ENCODE data around the gene RAB11FIP4. TPM values are rescaled to one million over a fixed set of nuclear protein-coding genes. Genes with fewer than 3 reads are reported as not detected.

RAB11FIP4 gene
- total RNA-seq, 1 donor from 2014 or later, result 0.99 TPM

DNA sequence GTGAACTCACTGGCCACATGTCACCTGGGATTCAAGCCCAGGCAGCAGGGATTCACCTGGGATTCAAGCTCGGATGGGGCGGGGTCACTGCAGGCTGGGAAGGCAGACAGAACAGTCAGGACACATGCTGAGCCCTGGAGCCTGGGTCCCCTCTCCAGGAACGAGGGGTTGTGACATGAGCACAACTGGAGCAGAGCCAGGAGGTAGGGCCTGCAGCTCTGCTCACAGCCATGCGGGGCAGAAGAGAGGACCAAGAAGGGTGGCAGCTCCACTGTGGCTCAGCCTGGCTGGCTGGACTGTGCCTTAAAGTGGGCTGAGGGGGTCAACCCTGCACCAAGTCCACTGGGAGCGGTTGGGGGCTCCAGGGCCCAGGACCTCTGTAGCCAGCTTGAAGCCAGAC lies 150.1 kb downstream of the RAB11FIP4 start:
- TF ChIP-seq CTCF (IDR thresholded peaks at IDR 0.05), result no peak
- no peaks in the 10 kb centered on the region for H3K36me3 Mint-ChIP-seq (ENCODE audit: unreplicated experiment)
- no peak for DNase-seq (ENCODE audit: extremely low spot score, unreplicated experiment)

GRCh38 chr17:31544186-31544585 lies 152.7 kb downstream of the RAB11FIP4 start:
- Mint-ChIP-seq H3K27me3 (ENCODE audit: unreplicated experiment) (no peaks in the 10 kb centered on the region), H3K36me3 (ENCODE audit: unreplicated experiment) (no peaks in the 10 kb centered on the region), H3K4me3 (ENCODE audit: unreplicated experiment) (no peak overlapping the region), H3K27ac (ENCODE audit: unreplicated experiment) (no peak overlapping the region), H3K4me1 (ENCODE audit: unreplicated experiment) (peaks cover 5% of the 10 kb centered on the region), H3K9me3 (ENCODE audit: unreplicated experiment) (no peaks in the 10 kb centered on the region)
- DNase-seq (ENCODE audit: extremely low spot score, unreplicated experiment), result no peak
- no peak for TF ChIP-seq CTCF (IDR thresholded peaks at IDR 0.05)

More for the DNA sequence above, 150.1 kb downstream of the RAB11FIP4 start:
- Mint-ChIP-seq H3K27ac (ENCODE audit: unreplicated experiment) (no peak overlapping the region), H3K4me1 (ENCODE audit: unreplicated experiment) (no peaks in the 10 kb centered on the region), H3K27me3 (ENCODE audit: unreplicated experiment) (no peaks in the 10 kb centered on the region), H3K4me3 (ENCODE audit: unreplicated experiment) (no peak overlapping the region), H3K9me3 (ENCODE audit: unreplicated experiment) (no peaks in the 10 kb centered on the region)

GRCh38 chr17:31546650-31547049 lies 155.2 kb downstream of the RAB11FIP4 start:
- no peak for TF ChIP-seq CTCF (IDR thresholded peaks at IDR 0.05)
- Mint-ChIP-seq H3K4me1 (ENCODE audit: unreplicated experiment) (peaks cover 12% of the 10 kb centered on the region), H3K27me3 (ENCODE audit: unreplicated experiment) (no peaks in the 10 kb centered on the region), H3K9me3 (ENCODE audit: unreplicated experiment) (no peaks in the 10 kb centered on the region), H3K4me3 (ENCODE audit: unreplicated experiment) (no peak overlapping the region), H3K27ac (ENCODE audit: unreplicated experiment) (no peak overlapping the region), H3K36me3 (ENCODE audit: unreplicated experiment) (no peaks in the 10 kb centered on the region)
- no peak for DNase-seq (ENCODE audit: extremely low spot score, unreplicated experiment)

DNA sequence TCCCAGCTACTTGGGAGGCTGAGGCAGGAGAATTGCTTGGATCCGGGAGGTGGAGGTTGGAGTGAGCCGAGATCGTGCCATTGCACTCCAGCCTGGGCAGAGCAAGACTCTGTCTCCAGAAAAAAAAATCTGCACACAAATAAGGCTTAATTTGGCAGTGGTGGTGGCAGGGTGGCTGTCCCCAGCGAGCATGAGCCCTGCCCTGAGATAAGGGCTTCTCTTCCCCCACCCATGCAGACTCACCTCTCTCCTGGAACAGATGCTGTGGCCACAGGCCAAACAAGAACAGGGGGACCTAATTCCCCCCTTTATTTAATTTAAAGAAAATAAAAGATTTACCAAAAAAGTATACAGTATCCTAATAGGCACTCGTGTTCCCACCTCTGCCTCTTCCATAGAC lies 157.2 kb downstream of the RAB11FIP4 start:
- TF ChIP-seq CTCF (IDR thresholded peaks at IDR 0.05), result no peak
- H3K4me1 Mint-ChIP-seq (ENCODE audit: unreplicated experiment), result peaks cover 12% of the 10 kb centered on the region
- H3K9me3 Mint-ChIP-seq (ENCODE audit: unreplicated experiment), result no peaks in the 10 kb centered on the region
- H3K36me3 Mint-ChIP-seq (ENCODE audit: unreplicated experiment), result no peaks in the 10 kb centered on the region
- H3K27me3 Mint-ChIP-seq (ENCODE audit: unreplicated experiment), result no peaks in the 10 kb centered on the region
- H3K4me3 Mint-ChIP-seq (ENCODE audit: unreplicated experiment), result peak overlapping the region; percentile 83
- peak overlapping the region; percentile 85 for H3K27ac Mint-ChIP-seq (ENCODE audit: unreplicated experiment)
- no peak for DNase-seq (ENCODE audit: extremely low spot score, unreplicated experiment)

GRCh38 chr17:31549121-31549524 lies 157.6 kb downstream of the RAB11FIP4 start:
- peak overlapping the region; percentile 85 for H3K27ac Mint-ChIP-seq (ENCODE audit: unreplicated experiment)
- peaks cover 12% of the 10 kb centered on the region for H3K4me1 Mint-ChIP-seq (ENCODE audit: unreplicated experiment)
- no peak for TF ChIP-seq CTCF (IDR thresholded peaks at IDR 0.05)
- H3K9me3 Mint-ChIP-seq (ENCODE audit: unreplicated experiment), result no peaks in the 10 kb centered on the region
- no peaks in the 10 kb centered on the region for H3K27me3 Mint-ChIP-seq (ENCODE audit: unreplicated experiment)
- DNase-seq (ENCODE audit: extremely low spot score, unreplicated experiment), result no peak
- no peaks in the 10 kb centered on the region for H3K36me3 Mint-ChIP-seq (ENCODE audit: unreplicated experiment)
- peak overlapping the region; percentile 83 for H3K4me3 Mint-ChIP-seq (ENCODE audit: unreplicated experiment)

Measured in osteocyte (in vitro differentiated cells).